IPS-18c (cell line): ENCODE data around the gene SUZ12.
"Not testable (repeated sequence)": the region's sequence is repeated elsewhere in the genome, so short reads cannot be mapped to it uniquely, and the experiment has no call there.

Experiments
- H3K4me3 ChIP-seq: 2 replicates; pipeline ENCODE4 v1.7.0; 2013; ENCODE audit warnings: low read depth, mild to moderate bottlenecking, low read length, moderate library complexity; ENCODE audit not compliant: insufficient read depth
- H3K9me3 ChIP-seq: one replicate; pipeline ENCODE4 v1.6.1; 2013; ENCODE audit warnings: mild to moderate bottlenecking, low read length, moderate library complexity; ENCODE audit not compliant: control insufficient read depth, insufficient read depth

SUZ12 gene

DNA sequence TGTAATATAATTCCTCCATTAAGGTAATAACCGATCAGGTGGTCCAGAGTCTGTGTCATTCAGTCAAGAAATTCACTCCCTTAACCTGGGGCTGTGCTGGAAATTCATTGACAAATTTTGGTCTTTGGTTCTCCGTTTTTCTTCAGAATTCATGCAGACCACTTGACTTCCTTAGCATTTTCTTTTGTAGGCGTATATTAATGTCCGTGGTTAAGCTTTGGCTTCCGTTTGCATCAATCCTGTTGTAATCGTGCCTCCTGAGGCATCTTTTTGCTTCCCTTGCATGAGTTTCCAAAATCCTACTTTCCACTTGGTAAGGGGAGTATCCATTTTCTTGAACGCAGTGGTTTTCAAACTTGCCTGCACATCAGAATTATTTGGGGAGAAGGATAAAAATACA is 79.4 kb downstream of the SUZ12 start:
- H3K9me3 ChIP-seq, result peaks cover 3% of the 10 kb centered on the region
- H3K4me3 ChIP-seq, result no peak overlapping the region

DNA sequence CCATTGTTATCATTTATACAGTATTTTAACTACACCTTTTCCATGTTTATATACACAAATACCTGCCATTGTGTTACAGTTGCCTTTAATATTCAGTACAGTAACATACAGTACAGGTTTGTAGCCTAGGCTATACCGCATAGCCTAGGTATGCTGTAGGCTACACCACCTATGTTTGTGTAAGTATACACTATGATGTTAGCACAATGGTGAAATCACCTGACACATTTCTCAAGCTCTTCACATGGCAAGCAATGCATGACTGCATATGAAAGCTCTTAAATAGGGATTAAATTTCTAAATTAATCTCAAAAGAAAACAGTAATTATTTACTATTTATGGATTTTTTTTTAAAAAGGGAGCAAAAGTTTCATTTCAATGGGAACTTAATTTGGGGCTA is 82.4 kb downstream of the SUZ12 start:
- Histone ChIP-seq H3K9me3 (peaks cover 3% of the 10 kb centered on the region), H3K4me3 (no peak overlapping the region)

DNA sequence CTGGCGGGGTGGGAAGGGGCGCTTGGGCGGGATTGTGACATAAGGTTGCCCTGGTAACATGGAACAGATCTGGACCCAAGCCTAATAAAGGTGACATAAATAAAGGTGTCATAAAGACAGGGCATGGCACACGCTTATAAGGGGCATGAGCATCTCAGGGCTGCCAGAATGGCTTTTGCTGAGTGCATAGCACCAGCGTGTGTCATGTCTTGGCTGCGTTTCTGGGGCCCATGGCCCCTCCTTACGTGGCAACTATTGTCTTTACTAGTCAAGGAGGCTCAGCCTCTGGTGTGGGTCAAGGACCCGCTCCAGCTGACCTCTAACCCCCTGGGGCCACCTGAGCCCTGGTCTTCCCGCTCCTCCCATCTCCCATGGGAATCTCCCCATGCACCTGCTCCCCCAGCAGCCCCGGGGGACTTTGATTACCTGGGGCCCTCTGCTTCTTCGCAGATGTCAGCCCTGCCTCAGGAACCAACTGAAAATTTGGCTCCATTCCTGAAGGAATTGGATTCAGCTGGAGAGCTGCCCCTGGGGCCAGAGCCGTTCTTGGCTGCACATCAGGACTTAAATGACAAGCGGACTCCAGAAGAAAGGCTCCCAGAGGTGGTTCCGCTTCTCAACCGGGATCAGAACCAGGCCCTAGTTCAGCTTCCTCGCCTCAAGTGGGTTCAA is 84.3 kb downstream of the SUZ12 start:
- no peak overlapping the region for H3K4me3 ChIP-seq
- H3K9me3 ChIP-seq, result peaks cover 3% of the 10 kb centered on the region

GRCh38 chr17:32021615-32021955 is 84.8 kb downstream of the SUZ12 start:
- H3K4me3 ChIP-seq, result no peak overlapping the region
- peaks cover 3% of the 10 kb centered on the region for H3K9me3 ChIP-seq

GRCh38 chr17:32022554-32022953 is 85.7 kb downstream of the SUZ12 start:
- not testable (repeated sequence) for H3K4me3 ChIP-seq

DNA sequence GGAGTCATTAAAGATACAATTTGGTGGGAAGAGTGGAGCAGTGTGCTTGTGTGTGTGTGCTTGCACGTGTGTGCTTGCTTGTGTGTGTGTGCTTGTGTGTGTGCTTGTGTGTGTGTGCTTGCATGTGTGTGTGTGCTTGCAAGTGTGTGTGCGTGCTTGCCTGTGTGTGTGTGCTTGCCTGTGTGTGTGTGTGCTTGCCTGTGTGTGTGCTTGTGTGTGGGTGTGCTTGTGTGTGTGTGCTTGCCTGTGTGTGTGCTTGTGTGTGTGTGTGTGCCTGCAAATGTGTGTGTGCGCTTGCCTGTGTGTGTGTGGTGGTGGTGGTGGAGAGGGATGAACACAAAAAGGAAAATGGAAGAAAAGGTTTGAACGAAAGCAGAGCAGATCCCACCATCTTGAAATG is 90.5 kb downstream of the SUZ12 start:
- not testable (repeated sequence) for H3K4me3 ChIP-seq, H3K9me3 ChIP-seq

More at GRCh38 chr17:32022554-32022953, 85.7 kb downstream of the SUZ12 start:
- H3K9me3 ChIP-seq, result not testable (repeated sequence)

DNA sequence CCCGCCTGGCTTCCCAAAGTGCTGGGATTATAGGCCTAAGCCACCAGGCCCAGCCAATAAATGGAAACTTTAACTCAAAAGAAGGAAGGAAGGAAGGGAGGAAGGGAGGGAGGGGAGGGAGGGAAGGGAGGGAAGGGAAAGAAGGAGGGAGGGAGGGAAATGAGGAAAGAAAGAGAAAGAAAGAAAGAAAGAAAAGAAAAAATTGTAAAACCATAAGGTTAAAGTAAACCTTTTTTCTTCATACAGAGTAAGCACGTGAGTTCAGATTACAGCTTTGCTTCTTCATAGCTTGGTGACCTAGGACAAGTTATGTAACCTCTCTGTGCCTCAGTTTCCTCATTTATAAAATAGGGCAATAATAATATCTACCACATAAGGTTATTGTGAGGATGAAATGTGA is 96.4 kb downstream of the SUZ12 start:
- H3K9me3 ChIP-seq, result no peaks in the 10 kb centered on the region
- no peak overlapping the region for H3K4me3 ChIP-seq

DNA sequence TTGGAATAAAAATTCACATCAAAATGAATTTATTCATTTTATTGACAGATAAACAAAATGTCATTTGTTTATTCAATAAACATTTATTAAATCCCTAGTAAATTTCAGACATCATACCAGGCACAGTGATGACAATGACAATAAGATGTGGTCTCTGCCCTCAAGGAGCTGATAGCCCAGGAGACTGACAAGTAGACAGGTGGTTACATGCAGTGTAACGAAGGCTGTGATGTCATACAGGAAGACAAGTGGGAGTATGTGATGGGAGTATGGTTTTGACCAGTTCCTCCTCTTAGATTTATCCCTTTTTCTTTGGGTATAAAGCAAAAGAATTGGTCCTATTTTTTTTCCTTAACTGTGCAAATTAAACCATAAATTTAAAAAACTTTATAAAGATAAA is 97.0 kb downstream of the SUZ12 start:
- not testable (repeated sequence) for H3K9me3 ChIP-seq, H3K4me3 ChIP-seq

DNA sequence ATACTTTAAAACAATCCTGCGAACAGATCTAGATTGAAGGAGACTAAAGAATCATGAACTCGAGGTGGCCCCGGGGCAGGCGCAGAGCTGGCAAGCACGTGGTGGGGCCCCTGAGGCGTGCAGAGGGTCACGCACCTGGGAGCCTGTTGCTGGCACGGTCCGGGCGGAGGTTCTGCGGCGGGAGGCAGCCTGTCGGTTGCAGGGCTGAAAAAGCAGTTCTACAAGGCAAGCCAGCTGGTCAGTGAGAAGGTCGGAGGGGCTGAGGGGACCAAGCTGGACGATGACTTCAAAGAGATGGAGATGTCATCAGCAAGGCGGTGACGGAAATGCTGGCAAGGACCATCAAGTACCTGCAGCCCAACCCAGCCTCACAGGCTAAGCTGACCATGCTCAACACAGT is 103.4 kb downstream of the SUZ12 start:
- H3K9me3 ChIP-seq, H3K4me3 ChIP-seq: not testable (repeated sequence)

DNA sequence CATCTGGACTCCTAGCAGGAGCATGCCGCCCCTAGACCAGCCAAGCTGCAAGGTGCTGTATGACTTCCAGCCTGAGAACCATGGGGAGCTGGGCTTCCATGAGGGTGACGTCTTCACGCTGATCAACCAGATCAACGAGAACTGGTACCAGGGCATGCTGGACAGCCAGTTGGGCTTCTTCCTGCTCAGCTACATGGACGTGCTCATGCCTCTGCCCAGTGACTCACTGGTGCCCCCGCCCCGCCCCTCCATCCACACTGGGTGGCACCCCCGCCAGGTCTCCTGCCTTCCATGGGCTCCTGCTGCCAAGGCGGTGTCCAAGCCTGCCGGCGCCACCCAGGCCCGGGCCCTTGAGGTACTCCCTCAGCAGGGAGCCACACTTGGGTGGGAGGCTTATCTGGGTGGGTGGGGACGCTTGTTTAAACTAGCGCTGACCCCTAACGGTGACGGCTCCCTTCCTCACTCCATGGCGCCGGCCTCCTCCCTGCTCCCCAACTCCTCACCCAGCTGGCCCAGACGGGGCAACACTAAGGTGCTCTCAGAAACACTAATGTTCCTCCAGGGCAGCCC is 104.6 kb downstream of the SUZ12 start:
- not testable (repeated sequence) for H3K4me3 ChIP-seq, H3K9me3 ChIP-seq

DNA sequence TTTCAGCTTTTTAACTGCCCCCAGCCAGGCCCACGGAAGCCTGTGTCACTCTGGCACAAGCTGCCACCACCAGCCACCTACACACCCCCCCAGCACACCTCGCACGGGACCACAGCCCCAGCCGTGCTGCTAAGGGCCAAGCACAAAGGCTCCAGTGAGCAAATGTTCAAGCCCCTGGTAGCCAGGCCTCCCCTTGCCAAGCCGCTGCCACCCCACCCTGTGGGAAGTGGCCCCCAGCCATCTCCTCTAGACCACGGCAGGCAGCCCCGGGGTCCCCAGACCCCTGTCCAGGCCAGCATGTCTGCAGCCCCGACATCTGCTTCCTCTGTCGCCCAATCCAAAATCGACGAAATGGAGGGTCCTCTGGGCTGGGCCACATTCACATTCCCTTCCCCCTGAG is 105.5 kb downstream of the SUZ12 start:
- H3K4me3 ChIP-seq, H3K9me3 ChIP-seq: not testable (repeated sequence)

DNA sequence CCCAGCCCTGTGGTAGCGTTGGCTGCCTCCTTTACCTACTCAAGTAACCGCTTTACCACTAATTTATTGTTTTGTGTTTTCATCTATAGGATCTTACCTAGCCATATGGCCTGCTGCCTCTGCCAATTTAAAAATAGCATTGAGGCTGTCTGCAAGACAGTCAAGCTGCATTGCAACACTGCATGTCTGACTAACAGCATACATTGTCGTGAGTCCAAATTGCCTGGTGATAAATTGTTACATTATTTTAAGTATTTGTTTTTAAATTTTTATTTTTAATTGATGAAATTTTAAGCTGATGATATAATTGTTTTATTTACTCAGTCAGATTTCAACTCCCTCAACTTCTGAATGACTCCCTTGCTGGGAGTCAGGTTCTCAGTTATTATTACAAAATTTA is 108.8 kb downstream of the SUZ12 start:
- not testable (repeated sequence) for H3K4me3 ChIP-seq, H3K9me3 ChIP-seq

GRCh38 chr17:32047663-32048062 is 110.9 kb downstream of the SUZ12 start:
- not testable (repeated sequence) for H3K9me3 ChIP-seq

More at GRCh38 chr17:32047663-32048062, 110.9 kb downstream of the SUZ12 start:
- not testable (repeated sequence) for H3K4me3 ChIP-seq
